H1 (cell line): Measurements from ENCODE around the gene MFSD6L. TPM values are rescaled to one million over a fixed set of nuclear protein-coding genes. Genes with fewer than 3 reads are reported as not detected.

Source experiments
- CTCF ChIA-PET: fragments of 300-600 bp; sonication (Branson Sonifier 250); formaldehyde crosslinking; loops from one replicate; lab custom pipeline; 2021; ENCODE audit not compliant: partially characterized antibody; lab: Charles Lee
- POLR2A ChIA-PET: fragments of 300-600 bp; sonication (Branson Sonifier 250); formaldehyde crosslinking; loops from one replicate; lab custom pipeline; 2021; ENCODE audit warnings: inconsistent platforms; ENCODE audit not compliant: partially characterized antibody; lab: Charles Lee
- DNase-seq, 2 experiments: peaks; one replicate each; pipeline versions ENCODE4 v3.0.0 to v3.0.0-alpha.2; 2010 to 2022; ENCODE audit warnings: low spot score in 2 of 2, low read depth in 1 of 2, mixed read lengths in 1 of 2
- FAIRE-seq: peaks from 2 replicates; lab custom pipeline; 2011; peaks lifted over from hg19 to GRCh38; lab: Jason Lieb, UNC
- H2AFZ ChIP-seq: 2 replicates; pipeline ENCODE4 v1.8.1; 2012; ENCODE audit warnings: low read length, inconsistent platforms
- H2AK5ac ChIP-seq: 2 replicates; pipeline ENCODE4 v1.6.1; 2013; ENCODE audit warnings: low read depth, low read length
- H2BK120ac ChIP-seq: replicated peaks from 2 replicates; pipeline ENCODE3; 2013; ENCODE audit warnings: low read depth, low read length, inconsistent platforms
- H2BK12ac ChIP-seq: 2 replicates; pipeline ENCODE4 v1.6.1; 2013; ENCODE audit warnings: low read depth, low read length
- H2BK15ac ChIP-seq: 2 replicates; pipeline ENCODE4 v1.6.1; 2013; ENCODE audit warnings: low read length
- H2BK20ac ChIP-seq: 2 replicates; pipeline ENCODE4 v1.6.1; 2013; ENCODE audit warnings: low read length
- H2BK5ac ChIP-seq: 2 replicates; pipeline ENCODE4 v1.6.1; 2013; ENCODE audit warnings: low read depth, low read length
- H3K14ac ChIP-seq: 2 replicates; pipeline ENCODE4 v1.6.1; 2013; ENCODE audit warnings: inconsistent platforms; ENCODE audit not compliant: insufficient read length
- H3K18ac ChIP-seq: 2 replicates; pipeline ENCODE4 v1.6.1; 2013; ENCODE audit warnings: low read length; ENCODE audit errors: extremely low read depth
- H3K23ac ChIP-seq: 2 replicates; pipeline ENCODE4 v1.6.1; 2013; ENCODE audit warnings: inconsistent platforms; ENCODE audit not compliant: insufficient read length
- H3K23me2 ChIP-seq: 2 replicates; pipeline ENCODE4 v1.6.1; 2013; ENCODE audit warnings: low read depth, low read length
- H3K27ac ChIP-seq: 2 replicates; pipeline ENCODE4 v1.6.1; 2011; ENCODE audit warnings: low read depth, low read length, inconsistent platforms
- H3K27me3 ChIP-seq, 4 experiments: replicated peaks in 1 of 4; 1 replicate in 1 of 4; 2 replicates in 3 of 4; pipeline versions ENCODE4 v1.6.1 to v1.8.1; 2011 to 2013; ENCODE audit warnings: low read length in 3 of 4, mild to moderate bottlenecking in 3 of 4, inconsistent platforms in 2 of 4, mixed read lengths in 2 of 4, moderate library complexity in 1 of 4; ENCODE audit not compliant: control insufficient read depth in 3 of 4, insufficient read depth in 3 of 4; ENCODE audit errors: extremely low read depth in 1 of 4
- H3K36me3 ChIP-seq, 4 experiments: 2 replicates each; pipeline versions ENCODE4 v1.6.1 to v1.8.1; 2011 to 2013; ENCODE audit warnings: mild to moderate bottlenecking in 4 of 4, low read length in 3 of 4, moderate library complexity in 2 of 4, control low read depth in 1 of 4, inconsistent platforms in 1 of 4; ENCODE audit not compliant: insufficient read depth in 4 of 4, control insufficient read depth in 2 of 4
- H3K4ac ChIP-seq: replicated peaks from 2 replicates; pipeline ENCODE3; 2013; ENCODE audit warnings: low read length, low read depth, mixed read lengths, inconsistent platforms; ENCODE audit not compliant: insufficient read length
- H3K4me1 ChIP-seq, 4 experiments: replicated peaks in 1 of 4; 1 replicate in 1 of 4; 2 replicates in 3 of 4; pipeline versions ENCODE4 v1.6.1 to v1.8.1; 2011 to 2013; ENCODE audit warnings: low read length in 3 of 4, inconsistent platforms in 2 of 4, mixed read lengths in 1 of 4; ENCODE audit not compliant: insufficient read depth in 4 of 4, control insufficient read depth in 3 of 4
- H3K4me2 ChIP-seq, 2 experiments: 2 replicates each; pipeline versions ENCODE4 v1.6.1 to v1.8.1; 2011 to 2013; ENCODE audit warnings: low read depth in 2 of 2, low read length in 2 of 2, control low read depth in 1 of 2, inconsistent platforms in 1 of 2, mild to moderate bottlenecking in 1 of 2; ENCODE audit not compliant: insufficient read depth in 1 of 2
- H3K4me3 ChIP-seq, 4 experiments: fragments of 200-600, 300-600 bp in 1 of 4; sonication (generic), shearing (Covaris generic), sonication (Bioruptor Twin) in 1 of 4; 2 replicates each; pipeline versions ENCODE4 v1.5.1 to v1.8.1; 2011 to 2016; ENCODE audit warnings: low read length in 4 of 4, low read depth in 3 of 4, control low read depth in 2 of 4, inconsistent platforms in 2 of 4, mild to moderate bottlenecking in 2 of 4, mixed read lengths in 1 of 4, moderate library complexity in 1 of 4; ENCODE audit not compliant: insufficient read depth in 2 of 4; ENCODE audit errors: extremely low read depth in 1 of 4
- H3K56ac ChIP-seq: replicated peaks from 2 replicates; pipeline ENCODE3; 2013; ENCODE audit warnings: low read depth, mild to moderate bottlenecking, mixed read lengths, low read length, inconsistent platforms; ENCODE audit not compliant: insufficient read length
- H3K79me1 ChIP-seq: 2 replicates; pipeline ENCODE4 v1.6.1; 2013; ENCODE audit warnings: low read depth, low read length, control low read depth
- H3K79me2 ChIP-seq, 2 experiments: 2 replicates each; pipeline versions ENCODE4 v1.6.1 to v1.8.1; 2012 to 2013; ENCODE audit warnings: low read length in 2 of 2, mild to moderate bottlenecking in 2 of 2, inconsistent platforms in 1 of 2; ENCODE audit not compliant: insufficient read depth in 2 of 2, control insufficient read depth in 1 of 2
- H3K9ac ChIP-seq, 4 experiments: replicated peaks in 1 of 4; 1 replicate in 1 of 4; 2 replicates in 3 of 4; pipeline versions ENCODE4 v1.6.1 to v1.8.1; 2011 to 2013; ENCODE audit warnings: low read depth in 3 of 4, low read length in 3 of 4, control low read depth in 2 of 4, mild to moderate bottlenecking in 2 of 4, moderate library complexity in 2 of 4, inconsistent platforms in 1 of 4; ENCODE audit errors: extremely low read depth in 1 of 4
- H3K9me3 ChIP-seq, 2 experiments: 2 replicates each; pipeline versions ENCODE4 v1.6.1 to v1.8.1; 2012 to 2013; ENCODE audit warnings: mild to moderate bottlenecking in 2 of 2, moderate library complexity in 2 of 2, control low read depth in 1 of 2, inconsistent platforms in 1 of 2, low read depth in 1 of 2, low read length in 1 of 2, mixed read lengths in 1 of 2; ENCODE audit not compliant: insufficient read depth in 2 of 2
- H4K20me1 ChIP-seq, 2 experiments: replicated peaks in 1 of 2; 2 replicates each; pipeline versions ENCODE3 to v1.8.1; 2011 to 2013; ENCODE audit warnings: inconsistent platforms in 2 of 2, low read length in 2 of 2, mild to moderate bottlenecking in 1 of 2; ENCODE audit not compliant: insufficient read depth in 2 of 2, control insufficient read depth in 1 of 2
- H4K5ac ChIP-seq: 2 replicates; pipeline ENCODE4 v1.6.1; 2013; ENCODE audit warnings: low read length, low read depth, mixed read lengths, inconsistent platforms; ENCODE audit not compliant: insufficient read length
- H4K8ac ChIP-seq: 2 replicates; pipeline ENCODE4 v1.8.0; 2013; ENCODE audit warnings: mild to moderate bottlenecking, moderate library complexity, low read length, inconsistent platforms; ENCODE audit not compliant: insufficient read depth; ENCODE audit errors: extremely low read depth
- H4K91ac ChIP-seq: replicated peaks from 2 replicates; pipeline ENCODE3; 2013; ENCODE audit warnings: low read length, mixed read lengths, inconsistent platforms; ENCODE audit not compliant: insufficient read length
- BCL11A ChIP-seq, 2 experiments: IDR thresholded peaks; one replicate each; pipeline ENCODE4 v1.6.1; 2011; ENCODE audit warnings: low read depth in 2 of 2, low read length in 2 of 2, mild to moderate bottlenecking in 2 of 2
- RAD21 ChIP-seq, 2 experiments: IDR thresholded peaks in 1 of 2; conservative IDR thresholded peaks in 1 of 2; 2 replicates each; pipeline ENCODE4 v1.6.1; 2011; ENCODE audit warnings: low read depth in 2 of 2, low read length in 2 of 2, improper control_type of control experiment in 1 of 2, inconsistent platforms in 1 of 2, mild to moderate bottlenecking in 1 of 2, moderate library complexity in 1 of 2
- WGBS, 2 experiments: shearing (Covaris generic) in 1 of 2; methylation state at CpG; one replicate each; pipeline versions ENCODE4 v1.1.6 to v1.1.7; 2013 to 2015; ENCODE audit warnings: low lambda C conversion rate in 2 of 2, mixed read lengths in 2 of 2, inconsistent platforms in 1 of 2, low coverage in 1 of 2, missing lambda C conversion rate in 1 of 2; ENCODE audit not compliant: insufficient replicate concordance in 2 of 2, insufficient coverage in 1 of 2, insufficient read length in 1 of 2; ENCODE audit errors: extremely low coverage in 1 of 2, missing lambda C conversion rate in 1 of 2; 5-methylcytosine and 5-hydroxymethylcytosine counted together
- polyA plus RNA-seq, 7 experiments: library from polyadenylated mRNA; depleted of rRNA in 3 of 7; stranded (reverse) in 5 of 7; unstranded in 2 of 7; fragments of >200 nt in 5 of 7; fragments of 200-250 nt in 2 of 7; gene quantifications; 1 replicate in 5 of 7; 2 replicates in 1 of 7; 4 replicates in 1 of 7; pipeline versions ENCODE4 v1.2.1 to v1.2.3, GENCODE V29; 2011 to 2013; ENCODE audit warnings: missing spikeins in 2 of 7, mixed read lengths in 2 of 7
- total RNA-seq: library from RNA; stranded (reverse); fragmentation: NEBNext Ultra II Directional; extraction: Animal tissue kit (Norgen Biotek cat#: 25700); gene quantifications from 2 replicates; pipeline ENCODE4 v1.2.1, GENCODE V29; 2021

Gene MFSD6L
- total and polyA plus RNA-seq, 2 of the 8 experiments (the other 6 are each of a cell fraction or from before 2014, with no cell fraction given), result 2.6 to 2.7 TPM

- H3K23ac ChIP-seq, result no peak overlapping the region
- no peak overlapping the region for H2BK120ac ChIP-seq
- TF ChIP-seq BCL11A (IDR thresholded peaks at IDR 0.05; ENCODE audit: low read depth in 2 of 2, low read length in 2 of 2) (no peak), RAD21 (IDR thresholded peaks at IDR 0.05 in 1 of 2, conservative IDR thresholded peaks at IDR 0.05 in 1 of 2; ENCODE audit: low read depth in 2 of 2, low read length in 2 of 2) (no peak)
- no peak overlapping the region; a peak in 1 of 7 replicates for H3K9ac ChIP-seq
- H2BK12ac ChIP-seq, result no peak overlapping the region
- H3K4me3 ChIP-seq, result no peak overlapping the region
- H3K27ac ChIP-seq, result no peak overlapping the region
- peak overlapping the region; percentile 71; the same call in 1 of the 2 replicates for H2AFZ ChIP-seq
- 0 out of 7 replicates have a peak, but pooled peaks cover 0 to 2% (median 0%) of the 10 kb centered on the region in 4 experiments for H3K4me1 ChIP-seq
- CTCF ChIA-PET, result interaction anchor here (0.6 to 3.3 kb wide), 8 partner anchors 9 to 211 kb away, joined by 3 to 32 read pairs (median 6); partner anchors contain the start of gene PIK3R5
- no peaks in the 10 kb centered on the region for H3K9me3 ChIP-seq
- no peak overlapping the region for H4K8ac ChIP-seq
- no peaks in the 10 kb centered on the region for H3K79me1 ChIP-seq
- no peak for DNase-seq
- H3K56ac ChIP-seq, result no peak overlapping the region
- no peak overlapping the region for H4K5ac ChIP-seq
- no peak for FAIRE-seq
- H2BK5ac ChIP-seq, result no peak overlapping the region
- H3K4me2 ChIP-seq, result no peak overlapping the region
- H3K27me3 ChIP-seq, result no peaks in the 10 kb centered on the region
- no peaks in the 10 kb centered on the region for H3K36me3 ChIP-seq
- H4K20me1 ChIP-seq, result no peaks in the 10 kb centered on the region
- H3K79me2 ChIP-seq, result no peaks in the 10 kb centered on the region
- no peak overlapping the region for H4K91ac ChIP-seq
- POLR2A ChIA-PET, result interaction anchor here (1.0 kb wide), 1 partner anchor 372 kb away, joined by 4 read pairs; the partner anchor contains the start of gene RPL26
- 81% methylated on average over 7 of the region's 8 CpGs; no CpG with 5 or more reads in 1 of the 2 experiments for WGBS, 2 experiments
- no peak overlapping the region for H3K14ac ChIP-seq
- no peak overlapping the region for H2BK20ac ChIP-seq
- no peak overlapping the region for H2AK5ac ChIP-seq
- H3K18ac ChIP-seq, result no peak overlapping the region
- H3K23me2 ChIP-seq, result no peaks in the 10 kb centered on the region
- no peak overlapping the region for H2BK15ac ChIP-seq
- H3K4ac ChIP-seq, result no peak overlapping the region
Measured at GRCh38 chr17:8754890-8755289, 44.3 kb downstream of the MFSD6L start.
